A549 (cell line): ENCODE measurements around the gene CCDC124.

ENCODE experiments used
- BHLHE40 ChIP-seq: IDR thresholded peaks from 2 replicates; pipeline ENCODE4 v1.6.1; 2012; ENCODE audit warnings: low read depth, low read length, inconsistent platforms
- CHD2 ChIP-seq: fragments of 150-350 bp; IDR thresholded peaks from 2 replicates; pipeline ENCODE4 v1.6.1; 2014; ENCODE audit warnings: low read length; ENCODE audit not compliant: partially characterized antibody
- ZSCAN20 ChIP-seq: fragments of 250-450 bp; sonication (Bioruptor Pico); IDR thresholded peaks from 2 replicates; pipeline ENCODE4 v1.8.0; 2022; ENCODE audit warnings: mild to moderate bottlenecking, moderate library complexity
- TF ChIP-seq, protein P1 (sequence below): IDR thresholded peaks from 2 replicates; pipeline ENCODE4 v1.6.1; 2012; ENCODE audit warnings: low read depth, borderline replicate concordance
- TF ChIP-seq, protein P2 (sequence below): fragments of >200 bp; sonication (Bioruptor Twin); formaldehyde crosslinking; IDR thresholded peaks from 3 replicates; pipeline ENCODE4 v1.5.1; 2016

- TF ChIP-seq ZSCAN20 (no peak), BHLHE40 (no peak), CHD2 (no peak)
- TF ChIP-seq, protein P1, sequence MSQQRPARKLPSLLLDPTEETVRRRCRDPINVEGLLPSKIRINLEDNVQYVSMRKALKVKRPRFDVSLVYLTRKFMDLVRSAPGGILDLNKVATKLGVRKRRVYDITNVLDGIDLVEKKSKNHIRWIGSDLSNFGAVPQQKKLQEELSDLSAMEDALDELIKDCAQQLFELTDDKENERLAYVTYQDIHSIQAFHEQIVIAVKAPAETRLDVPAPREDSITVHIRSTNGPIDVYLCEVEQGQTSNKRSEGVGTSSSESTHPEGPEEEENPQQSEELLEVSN, result no peak
- TF ChIP-seq, protein P2, sequence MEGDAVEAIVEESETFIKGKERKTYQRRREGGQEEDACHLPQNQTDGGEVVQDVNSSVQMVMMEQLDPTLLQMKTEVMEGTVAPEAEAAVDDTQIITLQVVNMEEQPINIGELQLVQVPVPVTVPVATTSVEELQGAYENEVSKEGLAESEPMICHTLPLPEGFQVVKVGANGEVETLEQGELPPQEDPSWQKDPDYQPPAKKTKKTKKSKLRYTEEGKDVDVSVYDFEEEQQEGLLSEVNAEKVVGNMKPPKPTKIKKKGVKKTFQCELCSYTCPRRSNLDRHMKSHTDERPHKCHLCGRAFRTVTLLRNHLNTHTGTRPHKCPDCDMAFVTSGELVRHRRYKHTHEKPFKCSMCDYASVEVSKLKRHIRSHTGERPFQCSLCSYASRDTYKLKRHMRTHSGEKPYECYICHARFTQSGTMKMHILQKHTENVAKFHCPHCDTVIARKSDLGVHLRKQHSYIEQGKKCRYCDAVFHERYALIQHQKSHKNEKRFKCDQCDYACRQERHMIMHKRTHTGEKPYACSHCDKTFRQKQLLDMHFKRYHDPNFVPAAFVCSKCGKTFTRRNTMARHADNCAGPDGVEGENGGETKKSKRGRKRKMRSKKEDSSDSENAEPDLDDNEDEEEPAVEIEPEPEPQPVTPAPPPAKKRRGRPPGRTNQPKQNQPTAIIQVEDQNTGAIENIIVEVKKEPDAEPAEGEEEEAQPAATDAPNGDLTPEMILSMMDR, result no peak
Measured at GRCh38 chr19:17974551-17974950, 41.7 kb downstream of the CCDC124 start.
